A549 (cell line): ENCODE measurements around the gene DYDC1. TPM values are rescaled to one million over a fixed set of nuclear protein-coding genes. Genes with fewer than 3 reads are reported as not detected.

Experiments used
- ATAC-seq, 2 experiments: fragments of 200-7000 bp in 1 of 2; fragments of >200 bp in 1 of 2; cut with Nextera tagmentation in 1 of 2; cut with Tn5 transposase in 1 of 2; 3 replicates each; pipeline versions ENCODE4 v1.8.0 to v1.9.1; 2018 to 2020; ENCODE audit warnings: mild to moderate bottlenecking in 1 of 2, moderate library complexity in 1 of 2
- CTCF ChIA-PET: fragments of 300-600 bp; sonication (Branson Sonifier 250); formaldehyde crosslinking; extraction: SDS; loops from one replicate; lab custom pipeline; 2021; ENCODE audit warnings: antibody characterized with exemption, inconsistent platforms; lab: Yijun Ruan, JAX
- POLR2A ChIA-PET: fragments of 350-600 bp; formaldehyde crosslinking; extraction: SDS; loops from one replicate; lab custom pipeline; 2021; ENCODE audit warnings: antibody characterized with exemption, inconsistent platforms; lab: Yijun Ruan, JAX
- DNase-seq, 2 experiments: peaks; one replicate each; pipeline versions ENCODE4 v3.0.0 to v3.0.0-alpha.2; 2011 to 2016; ENCODE audit warnings: low read depth in 1 of 2, low spot score in 1 of 2
- FAIRE-seq: peaks from 2 replicates; lab custom pipeline; 2011; peaks lifted over from hg19 to GRCh38; lab: Jason Lieb, UNC
- H3K27ac ChIP-seq, 2 experiments: fragments of >200 bp; sonication (Bioruptor Twin); formaldehyde crosslinking; 3 replicates each; pipeline ENCODE4 v1.5.1; 2016 to 2017
- H3K4me1 ChIP-seq: fragments of >200 bp; sonication (Bioruptor Twin); formaldehyde crosslinking; 3 replicates; pipeline ENCODE4 v1.6.1; 2016
- H3K4me2 ChIP-seq: fragments of >200 bp; sonication (Bioruptor Twin); formaldehyde crosslinking; 3 replicates; pipeline ENCODE4 v1.6.1; 2016
- H3K4me3 ChIP-seq: fragments of >200 bp; sonication (Bioruptor Twin); formaldehyde crosslinking; 3 replicates; pipeline ENCODE4 v1.5.1; 2016
- H3K9me3 ChIP-seq: fragments of >200 bp; sonication (Bioruptor Twin); formaldehyde crosslinking; 3 replicates; pipeline ENCODE4 v1.6.1; 2016
- BHLHE40 ChIP-seq: IDR thresholded peaks from 2 replicates; pipeline ENCODE4 v1.6.1; 2012; ENCODE audit warnings: low read depth, low read length, inconsistent platforms
- CBX2 ChIP-seq: fragments of 200-600 bp; sonication (generic); IDR thresholded peaks from 2 replicates; pipeline ENCODE4 v1.6.1; 2016; ENCODE audit warnings: low read depth, mild to moderate bottlenecking, borderline replicate concordance
- CEBPB ChIP-seq, 2 experiments: fragments of >200 bp in 1 of 2; sonication (Bioruptor Twin) in 1 of 2; formaldehyde crosslinking in 1 of 2; IDR thresholded peaks; 2 replicates each; pipeline ENCODE4 v1.6.1; 2012 to 2016
- CHD2 ChIP-seq: fragments of 150-350 bp; IDR thresholded peaks from 2 replicates; pipeline ENCODE4 v1.6.1; 2014; ENCODE audit warnings: low read length; ENCODE audit not compliant: partially characterized antibody
- E2F6 ChIP-seq: IDR thresholded peaks from 2 replicates; pipeline ENCODE4 v1.6.1; 2012; ENCODE audit warnings: low read depth, borderline replicate concordance
- EHMT2 ChIP-seq: fragments of 200-600 bp; sonication (generic); IDR thresholded peaks from 2 replicates; pipeline ENCODE4 v1.6.1; 2016; ENCODE audit warnings: antibody characterized with exemption, low read depth, mild to moderate bottlenecking, moderate library complexity
- ESRRA ChIP-seq: fragments of 150-350 bp; IDR thresholded peaks from 2 replicates; pipeline ENCODE4 v1.6.1; 2014; ENCODE audit warnings: mild to moderate bottlenecking, low read length, borderline replicate concordance
- FOSB ChIP-seq: fragments of 250-450 bp; sonication (Bioruptor Pico); IDR thresholded peaks from 2 replicates; pipeline ENCODE4 v1.5.0; 2020; ENCODE audit warnings: mild to moderate bottlenecking, moderate library complexity
- GATA3 ChIP-seq: IDR thresholded peaks from 2 replicates; pipeline ENCODE4 v1.6.1; 2012; ENCODE audit warnings: borderline replicate concordance
- HMGXB4 ChIP-seq: fragments of 250-450 bp; sonication (Bioruptor Pico); IDR thresholded peaks from 2 replicates; pipeline ENCODE4 v1.5.0; 2021; ENCODE audit warnings: mild to moderate bottlenecking, moderate library complexity, borderline replicate concordance
- HOXB5 ChIP-seq: fragments of 250-450 bp; sonication (Bioruptor Pico); IDR thresholded peaks from 2 replicates; pipeline ENCODE4 v1.5.0; 2020; ENCODE audit warnings: mild to moderate bottlenecking, moderate library complexity
- KDM1A ChIP-seq: fragments of 200-600 bp; sonication (generic); IDR thresholded peaks from 2 replicates; pipeline ENCODE4 v1.6.1; 2016; ENCODE audit warnings: low read depth, mild to moderate bottlenecking
- MAFK ChIP-seq: fragments of 450-650 bp; IDR thresholded peaks from 2 replicates; pipeline ENCODE4 v1.6.1; 2014; ENCODE audit not compliant: partially characterized antibody
- MYC ChIP-seq: IDR thresholded peaks from 2 replicates; pipeline ENCODE4 v1.6.1; 2012; ENCODE audit warnings: mild to moderate bottlenecking, inconsistent platforms, low read length, improper control_type of control experiment, borderline replicate concordance
- NFE2L2 ChIP-seq: fragments of 150-350 bp; conservative IDR thresholded peaks from 2 replicates; pipeline ENCODE4 v1.6.1; 2014; ENCODE audit warnings: low read length
- NPAS2 ChIP-seq: fragments of 250-450 bp; sonication (Bioruptor Pico); IDR thresholded peaks from 2 replicates; pipeline ENCODE4 v1.8.0; 2022; ENCODE audit warnings: mild to moderate bottlenecking, moderate library complexity, borderline replicate concordance
- PHF8 ChIP-seq: fragments of 200-600 bp; sonication (generic); IDR thresholded peaks from 2 replicates; pipeline ENCODE4 v1.6.1; 2016; ENCODE audit warnings: low read depth, mild to moderate bottlenecking, antibody characterized with exemption, moderate library complexity, borderline replicate concordance
- RARB ChIP-seq: fragments of 250-450 bp; sonication (Bioruptor Pico); IDR thresholded peaks from 2 replicates; pipeline ENCODE4 v1.8.0; 2021; ENCODE audit warnings: mild to moderate bottlenecking, moderate library complexity
- RNF2 ChIP-seq: fragments of 200-600 bp; sonication (generic); IDR thresholded peaks from 2 replicates; pipeline ENCODE4 v1.6.1; 2016; ENCODE audit warnings: low read depth, mild to moderate bottlenecking, antibody characterized with exemption, moderate library complexity, borderline replicate concordance
- SMC3 ChIP-seq: fragments of >200 bp; sonication (Bioruptor Twin); formaldehyde crosslinking; IDR thresholded peaks from 3 replicates; pipeline ENCODE4 v1.6.1; 2018; ENCODE audit warnings: inconsistent platforms
- TFCP2L1 ChIP-seq: fragments of 250-450 bp; sonication (Bioruptor Pico); IDR thresholded peaks from 2 replicates; pipeline ENCODE4 v1.5.0; 2021; ENCODE audit warnings: mild to moderate bottlenecking
- TP53 ChIP-seq: fragments of 250-450 bp; sonication (Bioruptor Pico); IDR thresholded peaks from 2 replicates; pipeline ENCODE4 v1.5.0; 2021; ENCODE audit warnings: mild to moderate bottlenecking, moderate library complexity
- USF2 ChIP-seq: fragments of 450-650 bp; IDR thresholded peaks from 2 replicates; pipeline ENCODE4 v1.6.1; 2014; ENCODE audit warnings: antibody characterized with exemption
- ZC3H11A ChIP-seq: fragments of 450-650 bp; IDR thresholded peaks from 2 replicates; pipeline ENCODE4 v1.6.1; 2014; ENCODE audit warnings: antibody characterized with exemption, mild to moderate bottlenecking
- ZFP36 ChIP-seq: fragments of 450-650 bp; IDR thresholded peaks from 2 replicates; pipeline ENCODE4 v1.6.1; 2014; ENCODE audit warnings: borderline replicate concordance; ENCODE audit not compliant: partially characterized antibody
- WGBS: methylation state at CpG from one replicate; pipeline ENCODE4 v1.1.6; 2017; ENCODE audit errors: missing lambda C conversion rate; 5-methylcytosine and 5-hydroxymethylcytosine counted together
- polyA plus RNA-seq, 4 experiments: library from polyadenylated mRNA; depleted of rRNA in 3 of 4; stranded (reverse); fragments of >200 nt; fragmentation: RNase III in 1 of 4; extraction: RNeasy Plus Mini Kit Qiagen cat#74134 plus additional on column Dnase treatment in 1 of 4; gene quantifications; 2 replicates in 3 of 4; 3 replicates in 1 of 4; pipeline ENCODE4 v1.2.3, GENCODE V29; 2011 to 2017
- TF ChIP-seq, protein P1 (sequence below): fragments of >200 bp; sonication (Bioruptor Twin); formaldehyde crosslinking; IDR thresholded peaks from 2 replicates; pipeline ENCODE4 v1.6.1; 2016
- TF ChIP-seq, protein P2 (sequence below): IDR thresholded peaks from 2 replicates; pipeline ENCODE4 v1.6.1; 2012
- TF ChIP-seq, protein P3 (sequence below): fragments of >200 bp; sonication (Bioruptor Twin); formaldehyde crosslinking; IDR thresholded peaks from 3 replicates; pipeline ENCODE4 v1.5.1; 2016

DYDC1 gene
- polyA plus RNA-seq, 2 of the 4 experiments (the other 2 are of a cell fraction) = not detected

DNA sequence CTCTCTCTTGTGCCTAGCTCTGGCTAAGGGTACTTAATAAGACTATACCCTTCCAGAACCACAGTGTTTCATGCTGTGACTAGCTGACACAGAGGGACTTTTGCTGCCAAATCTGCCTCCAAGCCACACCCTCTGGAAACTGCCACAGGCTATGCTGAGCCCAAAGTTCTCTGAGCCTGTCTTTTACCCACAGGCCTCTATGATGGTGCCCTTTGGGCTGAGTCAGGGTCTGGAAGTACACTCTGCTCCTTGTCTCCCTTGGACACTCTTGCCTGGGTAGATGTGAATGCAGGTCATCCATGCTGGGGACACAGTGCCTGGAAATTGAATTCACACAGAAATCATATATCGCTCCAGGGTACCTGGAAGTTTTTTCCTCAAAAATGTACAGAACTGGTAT is 22.6 kb downstream of the DYDC1 start:
- DNase-seq (no peak), ATAC-seq (peak in 1 of 2 experiments; percentile 30; a peak in 1 of 6 replicates), FAIRE-seq (no peak)
- Histone ChIP-seq H3K4me2 (no peak overlapping the region), H3K9me3 (peaks cover 3% of the 10 kb centered on the region; the same call in 1 of the 3 replicates), H3K4me1 (no peaks in the 10 kb centered on the region), H3K27ac (no peak overlapping the region), H3K4me3 (no peak overlapping the region)
- CTCF ChIA-PET = no interaction called here
- TF ChIP-seq MYC (no peak), ZC3H11A (no peak), E2F6 (no peak), RNF2 (no peak), CEBPB (IDR thresholded peaks at IDR 0.05) (no peak), FOSB (no peak), HMGXB4 (CRISPR knock-in tag) (no peak), ZFP36 (no peak), MAFK (no peak), RARB (CRISPR knock-in tag) (no peak), SMC3 (no peak), CHD2 (no peak), KDM1A (no peak)
- 87% methylated on average over 1 of the region's 1 CpG for WGBS
- POLR2A ChIA-PET = no interaction called here

DNA sequence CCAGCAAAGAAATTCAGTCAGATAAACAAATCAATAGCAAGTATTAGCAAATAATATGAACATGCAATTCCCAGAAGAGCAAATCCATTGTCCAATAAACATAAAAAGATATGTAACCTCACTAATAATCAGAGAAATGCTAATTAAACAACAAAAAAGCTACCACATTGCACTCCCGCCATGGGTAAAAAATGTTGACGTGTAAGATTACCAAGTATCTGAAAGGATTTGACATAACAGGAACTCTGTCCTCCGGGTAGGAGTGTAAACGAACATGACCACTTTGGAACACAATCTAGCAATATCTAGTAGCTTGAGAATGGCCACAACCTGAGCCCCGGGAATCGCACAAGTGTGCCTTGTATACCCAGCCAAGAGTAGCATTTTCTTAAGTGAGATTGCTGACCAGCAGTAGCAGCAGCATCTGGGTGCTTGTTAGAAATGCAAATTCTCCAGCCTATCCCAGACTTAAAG is 31.6 kb downstream of the DYDC1 start:
- POLR2A ChIA-PET = no interaction called here

GRCh38 chr10:80324086-80324485 is 32.5 kb downstream of the DYDC1 start:
- DNase-seq (no peak), FAIRE-seq (no peak), ATAC-seq (no peak)
- ChIA-PET CTCF (no interaction called here), POLR2A (interaction anchor here (0.6 kb wide), 1 partner anchor 160 kb away, joined by 8 read pairs; no protein-coding TSS in a partner anchor)
- H3K4me1 ChIP-seq = no peaks in the 10 kb centered on the region
- H3K4me2 ChIP-seq = no peak overlapping the region
- TF ChIP-seq TP53 (CRISPR knock-in tag) = no peak
- TF ChIP-seq EHMT2 = no peak
- no peak for TF ChIP-seq PHF8
- no peak for TF ChIP-seq FOSB
- no peak for TF ChIP-seq NPAS2
- no peak for TF ChIP-seq TFCP2L1 (CRISPR knock-in tag)
- TF ChIP-seq, protein P1, sequence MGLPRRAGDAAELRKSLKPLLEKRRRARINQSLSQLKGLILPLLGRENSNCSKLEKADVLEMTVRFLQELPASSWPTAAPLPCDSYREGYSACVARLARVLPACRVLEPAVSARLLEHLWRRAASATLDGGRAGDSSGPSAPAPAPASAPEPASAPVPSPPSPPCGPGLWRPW = no peak
- no peak for TF ChIP-seq BHLHE40
- no peak for TF ChIP-seq USF2
- TF ChIP-seq NFE2L2 = no peak
- TF ChIP-seq, protein P2, sequence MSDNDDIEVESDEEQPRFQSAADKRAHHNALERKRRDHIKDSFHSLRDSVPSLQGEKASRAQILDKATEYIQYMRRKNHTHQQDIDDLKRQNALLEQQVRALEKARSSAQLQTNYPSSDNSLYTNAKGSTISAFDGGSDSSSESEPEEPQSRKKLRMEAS = no peak
- no peak for TF ChIP-seq GATA3
- no peak for TF ChIP-seq HOXB5 (CRISPR knock-in tag)
- no peak for TF ChIP-seq ZC3H11A
- no peak for TF ChIP-seq MAFK
- TF ChIP-seq, protein P3, sequence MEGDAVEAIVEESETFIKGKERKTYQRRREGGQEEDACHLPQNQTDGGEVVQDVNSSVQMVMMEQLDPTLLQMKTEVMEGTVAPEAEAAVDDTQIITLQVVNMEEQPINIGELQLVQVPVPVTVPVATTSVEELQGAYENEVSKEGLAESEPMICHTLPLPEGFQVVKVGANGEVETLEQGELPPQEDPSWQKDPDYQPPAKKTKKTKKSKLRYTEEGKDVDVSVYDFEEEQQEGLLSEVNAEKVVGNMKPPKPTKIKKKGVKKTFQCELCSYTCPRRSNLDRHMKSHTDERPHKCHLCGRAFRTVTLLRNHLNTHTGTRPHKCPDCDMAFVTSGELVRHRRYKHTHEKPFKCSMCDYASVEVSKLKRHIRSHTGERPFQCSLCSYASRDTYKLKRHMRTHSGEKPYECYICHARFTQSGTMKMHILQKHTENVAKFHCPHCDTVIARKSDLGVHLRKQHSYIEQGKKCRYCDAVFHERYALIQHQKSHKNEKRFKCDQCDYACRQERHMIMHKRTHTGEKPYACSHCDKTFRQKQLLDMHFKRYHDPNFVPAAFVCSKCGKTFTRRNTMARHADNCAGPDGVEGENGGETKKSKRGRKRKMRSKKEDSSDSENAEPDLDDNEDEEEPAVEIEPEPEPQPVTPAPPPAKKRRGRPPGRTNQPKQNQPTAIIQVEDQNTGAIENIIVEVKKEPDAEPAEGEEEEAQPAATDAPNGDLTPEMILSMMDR = no peak
- no peak for TF ChIP-seq ESRRA
- no peak for TF ChIP-seq RARB (CRISPR knock-in tag)
- no peak for TF ChIP-seq ZFP36
- no peaks in the 10 kb centered on the region; the same call in 2 of the 3 replicates for H3K9me3 ChIP-seq
- WGBS = 30% methylated on average over 1 of the region's 1 CpG
- no peak overlapping the region for H3K4me3 ChIP-seq
- H3K27ac ChIP-seq = no peak overlapping the region

More for the DNA sequence above, 31.6 kb downstream of the DYDC1 start:
- ATAC-seq = no peak
- CTCF ChIA-PET = no interaction called here
- 38% methylated on average over 6 of the region's 6 CpGs for WGBS
- Histone ChIP-seq H3K4me3 (no peak overlapping the region), H3K4me1 (no peaks in the 10 kb centered on the region), H3K4me2 (no peak overlapping the region), H3K9me3 (no peaks in the 10 kb centered on the region; the same call in 2 of the 3 replicates), H3K27ac (no peak overlapping the region)
- DNase-seq = no peak
- TF ChIP-seq CBX2 (no peak), CEBPB (IDR thresholded peaks at IDR 0.05) (no peak)
- no peak for FAIRE-seq
